Choroid plexus epithelial cell (primary cell): ENCODE data around the gene C1orf146.
"Not testable (repeated sequence)": the region's sequence is repeated elsewhere in the genome, so short reads cannot be mapped to it uniquely, and the experiment has no call there.

Experiments used
- DNase-seq: peaks from one replicate; pipeline ENCODE4 v3.0.0-alpha.2; 2010; ENCODE audit warnings: low read depth
- H3K4me3 ChIP-seq: 2 replicates; pipeline ENCODE4 v1.5.1; 2011; ENCODE audit warnings: low read depth, mild to moderate bottlenecking, control low read depth, low read length, moderate library complexity
- TF ChIP-seq, protein P1 (sequence below): conservative IDR thresholded peaks from 2 replicates; pipeline ENCODE4 v1.5.1; 2011; ENCODE audit warnings: low read depth, mild to moderate bottlenecking, control low read depth, inconsistent platforms, low read length, moderate library complexity

Gene C1orf146

DNA sequence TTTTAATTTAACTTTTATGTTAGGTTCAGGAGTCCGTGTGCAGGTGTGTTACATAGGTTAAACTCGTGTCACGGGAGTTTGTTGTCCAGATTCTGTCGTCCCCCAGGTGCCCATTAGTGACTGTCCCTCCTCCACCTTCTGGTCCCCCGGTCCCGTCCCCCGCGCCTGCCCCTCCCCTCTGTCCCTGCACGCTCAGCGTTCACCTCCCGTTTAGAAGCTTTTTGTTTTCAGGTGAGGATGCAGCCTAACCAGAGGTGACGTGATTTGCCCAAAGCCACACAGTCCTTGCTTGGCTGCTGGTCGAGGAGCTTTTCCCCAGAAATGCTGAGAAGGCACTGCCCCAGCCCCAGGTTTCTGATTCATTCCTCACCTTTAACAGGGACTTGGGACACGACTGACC, 844 bp downstream of the C1orf146 start:
- TF ChIP-seq, protein P1, sequence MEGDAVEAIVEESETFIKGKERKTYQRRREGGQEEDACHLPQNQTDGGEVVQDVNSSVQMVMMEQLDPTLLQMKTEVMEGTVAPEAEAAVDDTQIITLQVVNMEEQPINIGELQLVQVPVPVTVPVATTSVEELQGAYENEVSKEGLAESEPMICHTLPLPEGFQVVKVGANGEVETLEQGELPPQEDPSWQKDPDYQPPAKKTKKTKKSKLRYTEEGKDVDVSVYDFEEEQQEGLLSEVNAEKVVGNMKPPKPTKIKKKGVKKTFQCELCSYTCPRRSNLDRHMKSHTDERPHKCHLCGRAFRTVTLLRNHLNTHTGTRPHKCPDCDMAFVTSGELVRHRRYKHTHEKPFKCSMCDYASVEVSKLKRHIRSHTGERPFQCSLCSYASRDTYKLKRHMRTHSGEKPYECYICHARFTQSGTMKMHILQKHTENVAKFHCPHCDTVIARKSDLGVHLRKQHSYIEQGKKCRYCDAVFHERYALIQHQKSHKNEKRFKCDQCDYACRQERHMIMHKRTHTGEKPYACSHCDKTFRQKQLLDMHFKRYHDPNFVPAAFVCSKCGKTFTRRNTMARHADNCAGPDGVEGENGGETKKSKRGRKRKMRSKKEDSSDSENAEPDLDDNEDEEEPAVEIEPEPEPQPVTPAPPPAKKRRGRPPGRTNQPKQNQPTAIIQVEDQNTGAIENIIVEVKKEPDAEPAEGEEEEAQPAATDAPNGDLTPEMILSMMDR: no peak
- no peak overlapping the region for H3K4me3 ChIP-seq
- no peak for DNase-seq

DNA sequence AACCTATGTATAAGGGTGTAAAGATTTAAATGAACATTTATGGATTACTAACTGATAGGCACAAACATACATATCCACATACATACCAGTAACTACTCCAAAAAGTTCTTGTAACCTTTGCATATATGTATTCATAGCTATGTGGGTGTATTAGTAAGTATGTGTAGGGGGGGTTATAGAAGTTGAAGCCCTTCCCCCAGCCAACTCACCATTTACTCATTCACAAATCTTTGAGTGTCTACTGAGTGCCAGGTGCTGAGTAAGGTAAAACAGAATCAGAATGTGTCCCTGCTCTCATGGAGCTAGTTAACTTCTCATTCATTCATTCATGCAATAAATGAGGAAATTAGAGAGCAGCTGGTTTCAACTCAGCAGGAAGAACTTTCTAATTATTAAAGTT, 1.3 kb downstream of the C1orf146 start:
- no peak for DNase-seq
- no peak overlapping the region for H3K4me3 ChIP-seq
- TF ChIP-seq, protein P1: no peak

DNA sequence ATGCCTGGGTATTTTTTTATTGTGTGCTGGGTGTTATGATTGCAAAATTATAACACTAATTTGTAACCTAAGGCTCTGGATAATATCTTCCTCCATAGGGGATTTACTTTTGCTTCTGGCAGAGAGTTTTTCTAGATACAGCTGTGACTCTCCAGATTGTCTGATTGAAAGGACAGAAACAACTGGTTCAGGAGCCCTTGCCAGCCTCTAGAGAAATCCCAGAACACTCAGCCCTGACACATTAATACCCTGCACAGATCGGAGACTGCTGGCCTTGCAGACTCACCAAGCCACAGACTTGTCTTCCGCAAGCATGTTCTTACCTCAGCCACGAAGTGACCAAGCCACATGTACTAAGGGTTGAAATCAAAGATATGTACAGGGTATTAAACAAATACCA, 10.7 kb downstream of the C1orf146 start:
- DNase-seq: no peak
- H3K4me3 ChIP-seq: no peak overlapping the region
- TF ChIP-seq, protein P1: no peak

DNA sequence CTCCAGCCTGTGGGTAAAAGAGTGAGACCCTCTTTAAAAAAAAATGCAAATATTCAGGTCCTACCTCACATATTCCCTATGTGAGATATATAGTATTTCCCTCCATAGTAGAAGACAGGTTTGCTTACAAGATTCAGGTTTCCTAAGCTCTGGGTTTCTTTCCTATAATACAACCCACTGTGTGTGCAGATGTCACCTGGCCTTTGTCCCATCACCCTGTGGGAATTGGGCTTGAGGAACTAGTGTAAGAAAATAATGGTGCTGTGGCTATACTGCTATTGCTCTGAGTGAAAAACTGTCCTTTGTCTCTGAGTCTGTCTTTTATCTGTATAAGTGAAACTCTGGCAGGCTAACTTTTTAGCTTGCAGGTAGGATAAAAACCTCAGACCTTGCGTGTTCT, 13.0 kb downstream of the C1orf146 start:
- no peak overlapping the region for H3K4me3 ChIP-seq
- DNase-seq: no peak
- TF ChIP-seq, protein P1: no peak

DNA sequence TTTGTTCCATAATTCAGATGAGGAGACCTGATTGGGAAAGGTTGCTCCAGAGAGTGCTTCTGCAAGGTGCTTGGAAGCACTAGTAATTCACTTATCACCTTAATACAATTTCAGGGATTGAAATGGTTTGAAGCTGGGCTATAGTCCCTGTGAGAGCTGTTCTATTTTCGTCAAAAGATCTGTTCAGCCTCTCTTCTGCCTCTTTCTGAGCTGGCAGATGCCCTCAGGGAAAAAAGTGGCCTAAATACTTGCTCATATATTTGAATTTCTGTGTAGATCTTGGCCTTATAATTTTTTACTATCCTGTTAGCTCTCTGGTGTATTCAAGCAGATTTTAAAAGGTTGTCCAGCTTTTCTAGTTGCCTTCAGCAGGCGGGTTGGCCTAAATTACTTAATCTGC, 22.3 kb downstream of the C1orf146 start:
- TF ChIP-seq, protein P1: no peak
- no peak for DNase-seq
- no peak overlapping the region for H3K4me3 ChIP-seq

DNA sequence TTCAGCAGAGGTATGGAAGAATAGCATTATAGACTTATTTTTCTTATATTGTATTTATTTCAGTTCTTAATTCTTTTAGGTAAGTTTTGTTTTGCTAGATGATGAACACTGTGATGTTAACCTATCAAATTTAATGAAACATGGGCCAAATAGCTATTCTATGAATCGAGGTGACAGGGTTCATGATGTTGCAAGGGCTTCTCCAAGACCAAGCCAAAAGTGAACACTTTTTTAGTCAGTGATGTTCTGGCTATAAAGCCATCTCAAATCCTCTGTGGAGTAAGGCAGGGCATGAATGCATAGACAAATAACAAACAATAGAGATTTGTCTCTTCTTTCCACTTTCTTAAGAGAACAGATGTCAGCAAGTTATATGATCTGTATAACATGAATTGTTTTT, 26.7 kb downstream of the C1orf146 start:
- no peak overlapping the region for H3K4me3 ChIP-seq
- TF ChIP-seq, protein P1: no peak
- peak; percentile 25 for DNase-seq

DNA sequence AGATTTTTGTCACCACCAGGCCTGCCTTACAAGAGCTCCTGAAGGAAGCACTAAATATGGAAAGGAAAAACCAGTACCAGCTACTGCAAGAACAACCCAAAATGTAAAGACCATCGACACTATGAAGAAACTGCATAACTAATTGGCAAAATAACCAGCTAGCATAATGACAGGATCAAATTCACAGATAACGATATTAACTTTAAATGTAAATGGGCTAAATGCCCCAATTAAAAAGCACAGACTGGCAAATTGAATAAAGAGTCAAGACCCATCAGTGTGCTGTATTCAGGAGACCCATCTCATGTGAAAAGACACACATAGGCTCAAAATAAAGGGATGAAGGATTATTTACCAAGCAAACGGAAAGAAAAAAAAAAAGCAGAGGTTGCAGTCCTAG, 37.0 kb downstream of the C1orf146 start:
- not testable (repeated sequence) for DNase-seq

DNA sequence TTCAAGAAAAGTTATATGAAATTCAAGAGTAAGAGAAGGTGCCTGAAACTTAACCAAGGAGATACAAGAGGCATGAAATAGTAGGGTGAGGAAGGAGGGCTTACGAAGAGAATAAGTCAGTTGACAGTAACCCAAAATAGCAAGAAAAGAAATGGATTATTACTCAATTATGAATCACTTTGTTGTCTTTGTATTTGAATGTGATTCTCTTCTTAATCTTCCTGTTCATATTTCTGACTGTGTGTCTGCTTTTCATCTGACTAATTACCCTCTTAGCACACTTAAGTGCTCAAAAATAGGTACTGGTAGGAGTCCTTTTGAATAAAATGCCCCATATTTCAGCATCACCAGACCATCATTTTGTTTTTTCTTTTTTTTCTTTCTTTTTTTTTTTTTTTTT, 41.6 kb downstream of the C1orf146 start:
- no peak for DNase-seq

More for the DNA sequence above, 37.0 kb downstream of the C1orf146 start:
- H3K4me3 ChIP-seq: not testable (repeated sequence)

More for the DNA sequence above, 41.6 kb downstream of the C1orf146 start:
- no peak overlapping the region for H3K4me3 ChIP-seq
- TF ChIP-seq, protein P1: no peak
